Stimulated activated naive CD8-positive, alpha-beta T cell treated with anti-CD3 and anti-CD28 coated beads, Interleukin-15, Interleukin-2, amounts not matched to agents 100 ng/mL and 50 ng/mL, for 24 hours (primary cell): ENCODE data around the gene ZBED6.
"Not testable (repeated sequence)": the region's sequence is repeated elsewhere in the genome, so short reads cannot be mapped to it uniquely, and the experiment has no call there.

Experiments
- H3K27ac Mint-ChIP-seq: one replicate; pipeline ENCODE4 v1.8.0; 2021; ENCODE audit warnings: mild to moderate bottlenecking, mixed read lengths
- H3K27me3 Mint-ChIP-seq: one replicate; pipeline ENCODE4 v1.8.0; 2021; ENCODE audit warnings: mixed read lengths
- H3K36me3 Mint-ChIP-seq: one replicate; pipeline ENCODE4 v1.8.0; 2021; ENCODE audit warnings: low read depth, mixed read lengths
- H3K4me1 Mint-ChIP-seq: one replicate; pipeline ENCODE4 v1.8.0; 2021; ENCODE audit warnings: low read depth, mixed read lengths
- H3K4me3 Mint-ChIP-seq: one replicate; pipeline ENCODE4 v1.8.0; 2021; ENCODE audit warnings: mild to moderate bottlenecking, mixed read lengths
- H3K9me3 Mint-ChIP-seq: one replicate; pipeline ENCODE4 v1.8.0; 2021; ENCODE audit warnings: mixed read lengths

ZBED6 gene

DNA sequence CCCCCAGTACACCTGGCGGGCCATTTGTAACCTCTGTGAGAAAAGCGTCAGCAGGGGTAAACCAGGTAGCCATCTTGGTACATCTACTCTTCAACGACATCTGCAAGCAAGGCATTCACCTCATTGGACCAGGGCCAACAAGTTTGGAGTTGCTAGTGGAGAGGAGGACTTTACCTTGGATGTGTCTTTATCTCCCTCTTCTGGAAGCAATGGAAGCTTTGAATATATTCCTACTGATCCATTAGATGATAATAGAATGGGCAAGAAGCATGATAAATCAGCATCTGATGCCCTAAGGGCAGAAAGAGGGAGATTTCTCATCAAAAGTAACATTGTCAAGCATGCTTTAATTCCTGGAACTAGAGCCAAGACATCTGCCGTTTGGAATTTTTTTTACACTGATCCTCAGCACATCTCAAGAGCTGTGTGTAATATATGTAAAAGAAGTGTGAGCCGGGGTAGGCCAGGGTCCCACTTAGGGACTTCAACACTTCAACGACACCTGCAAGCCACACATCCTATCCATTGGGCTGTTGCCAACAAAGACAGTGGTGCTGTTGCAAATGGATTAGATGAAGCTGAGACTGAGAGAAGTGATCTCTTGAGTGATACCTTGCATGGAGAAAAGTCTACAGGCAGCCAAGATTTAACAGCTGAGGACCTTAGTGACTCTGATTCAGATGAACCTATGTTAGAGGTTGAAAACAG is 2.7 kb downstream of the ZBED6 start:
- H3K36me3 Mint-ChIP-seq = peaks cover 60% of the 10 kb centered on the region
- H3K4me3 Mint-ChIP-seq = peak overlapping the region; percentile 94
- no peaks in the 10 kb centered on the region for H3K27me3 Mint-ChIP-seq
- peaks cover 8% of the 10 kb centered on the region for H3K9me3 Mint-ChIP-seq
- peaks cover 68% of the 10 kb centered on the region for H3K4me1 Mint-ChIP-seq
- peak overlapping the region; percentile 61 for H3K27ac Mint-ChIP-seq

DNA sequence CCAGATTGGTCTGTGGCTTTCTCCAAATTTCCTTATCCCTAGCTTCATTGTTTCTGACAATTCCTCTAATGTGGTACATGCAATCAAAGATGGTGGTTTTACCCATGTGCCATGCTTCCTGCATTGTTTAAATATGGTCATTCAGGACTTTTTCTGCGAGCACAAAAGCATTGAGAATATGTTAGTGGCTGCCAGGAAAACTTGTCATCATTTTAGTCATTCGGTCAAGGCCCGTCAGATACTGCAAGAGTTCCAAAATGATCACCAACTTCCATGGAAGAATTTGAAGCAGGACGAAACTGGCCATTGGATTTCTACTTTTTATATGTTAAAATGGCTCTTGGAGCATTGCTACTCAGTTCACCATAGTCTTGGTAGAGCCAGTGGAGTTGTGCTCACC is 3.7 kb downstream of the ZBED6 start:
- H3K4me3 Mint-ChIP-seq = no peak overlapping the region
- peaks cover 75% of the 10 kb centered on the region for H3K4me1 Mint-ChIP-seq
- H3K27me3 Mint-ChIP-seq = no peaks in the 10 kb centered on the region
- peaks cover 8% of the 10 kb centered on the region for H3K9me3 Mint-ChIP-seq
- H3K36me3 Mint-ChIP-seq = peaks cover 70% of the 10 kb centered on the region
- no peak overlapping the region for H3K27ac Mint-ChIP-seq

DNA sequence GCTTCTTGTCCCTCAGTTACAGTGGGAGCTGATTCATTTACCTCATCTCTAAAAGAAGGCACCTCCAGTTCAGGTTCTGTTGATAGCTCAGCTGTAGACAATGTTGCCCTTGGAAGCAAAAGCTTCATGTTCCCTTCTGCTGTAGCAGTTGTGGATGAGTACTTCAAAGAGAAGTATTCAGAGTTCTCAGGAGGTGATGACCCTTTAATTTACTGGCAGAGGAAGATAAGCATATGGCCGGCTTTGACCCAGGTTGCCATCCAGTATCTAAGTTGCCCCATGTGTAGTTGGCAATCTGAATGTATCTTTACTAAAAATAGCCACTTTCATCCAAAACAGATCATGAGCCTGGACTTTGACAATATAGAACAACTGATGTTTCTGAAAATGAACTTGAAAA is 4.5 kb downstream of the ZBED6 start:
- Mint-ChIP-seq H3K27me3 (no peaks in the 10 kb centered on the region), H3K9me3 (peaks cover 8% of the 10 kb centered on the region), H3K27ac (peak overlapping the region; percentile 28), H3K4me1 (peaks cover 75% of the 10 kb centered on the region), H3K4me3 (no peak overlapping the region), H3K36me3 (peaks cover 76% of the 10 kb centered on the region)

DNA sequence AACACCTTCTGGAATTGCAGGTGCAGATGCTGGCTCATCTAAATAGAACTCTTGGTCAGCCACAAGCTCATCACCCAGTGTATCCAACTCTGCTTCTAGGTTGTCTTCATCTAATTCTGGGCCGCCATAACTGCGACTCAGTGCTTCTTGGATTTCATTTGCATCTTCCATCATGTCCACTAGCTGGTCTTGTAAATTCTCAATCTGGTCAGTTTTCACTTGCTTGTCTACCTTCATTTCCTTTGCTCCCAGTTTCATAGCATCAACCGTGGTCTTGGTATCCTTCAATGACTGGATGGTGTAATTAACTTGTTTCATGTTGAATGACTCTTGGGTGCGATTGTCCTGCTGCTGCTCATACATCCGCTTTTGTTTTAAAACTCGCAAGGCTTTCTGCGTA is 10.3 kb downstream of the ZBED6 start:
- peaks cover 42% of the 10 kb centered on the region for H3K4me1 Mint-ChIP-seq
- H3K27ac Mint-ChIP-seq = no peak overlapping the region
- H3K9me3 Mint-ChIP-seq = no peaks in the 10 kb centered on the region
- no peak overlapping the region for H3K4me3 Mint-ChIP-seq
- H3K27me3 Mint-ChIP-seq = no peaks in the 10 kb centered on the region
- peaks cover 69% of the 10 kb centered on the region for H3K36me3 Mint-ChIP-seq

DNA sequence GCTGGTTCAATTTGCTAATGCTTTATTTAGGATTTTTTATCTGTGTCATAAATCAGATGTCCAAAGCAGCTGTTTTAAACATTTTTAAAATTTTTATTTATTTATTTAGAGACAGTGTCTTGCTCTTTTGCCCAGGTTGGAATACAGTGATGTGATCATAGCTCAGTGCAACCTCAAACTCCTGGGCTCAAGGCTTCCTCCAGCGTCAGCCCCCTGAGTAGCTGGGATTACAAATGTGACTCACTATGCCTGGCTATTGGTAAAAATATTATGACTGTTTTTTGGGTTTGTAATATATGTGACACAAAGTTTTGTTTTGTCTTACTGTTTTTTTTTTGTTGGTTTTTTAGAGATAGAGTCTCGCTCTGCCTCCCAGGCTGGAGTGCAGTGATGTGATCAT is 11.8 kb downstream of the ZBED6 start:
- Mint-ChIP-seq H3K36me3 (peaks cover 70% of the 10 kb centered on the region), H3K27me3 (no peaks in the 10 kb centered on the region), H3K27ac (no peak overlapping the region), H3K9me3 (no peaks in the 10 kb centered on the region), H3K4me3 (no peak overlapping the region), H3K4me1 (peaks cover 37% of the 10 kb centered on the region)

DNA sequence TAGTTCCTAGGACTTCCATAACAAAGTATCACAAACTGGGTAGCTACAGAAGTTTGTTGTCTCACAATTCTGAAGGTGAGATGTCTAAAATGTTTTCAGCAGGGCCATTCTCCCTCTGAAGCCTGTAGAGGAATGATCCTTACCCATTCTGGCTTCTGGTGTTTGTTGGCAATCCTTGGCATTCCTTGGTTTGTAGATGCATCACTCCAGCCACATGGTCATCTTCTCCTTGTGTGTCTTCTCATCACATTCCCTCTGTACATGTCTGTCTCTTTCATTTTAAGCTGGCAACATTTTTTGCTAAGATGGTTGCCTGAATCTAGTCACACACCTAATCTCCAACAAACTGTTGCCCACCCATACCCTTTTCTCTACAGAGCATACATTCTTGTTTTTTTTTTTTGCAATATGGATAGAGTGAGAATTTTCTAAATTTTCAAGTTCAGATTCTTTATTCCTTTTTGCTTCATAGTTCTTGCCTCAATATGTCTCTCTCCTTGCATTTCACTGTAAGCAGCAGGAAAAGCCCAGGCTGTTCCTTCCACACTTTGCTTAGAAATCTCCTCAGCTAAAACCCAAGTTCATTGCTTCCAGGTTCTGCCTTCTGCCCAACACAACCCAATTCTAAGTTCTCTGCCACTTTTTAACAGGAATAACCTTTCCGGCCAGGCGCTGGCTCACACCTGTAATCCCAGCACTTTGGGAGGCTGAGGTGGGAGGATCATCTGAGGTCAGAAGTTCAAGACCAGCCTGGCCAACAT is 18.3 kb downstream of the ZBED6 start:
- Mint-ChIP-seq H3K27me3 (no peaks in the 10 kb centered on the region), H3K27ac (no peak overlapping the region), H3K4me1 (peaks cover 18% of the 10 kb centered on the region), H3K9me3 (no peaks in the 10 kb centered on the region), H3K36me3 (peaks cover 63% of the 10 kb centered on the region), H3K4me3 (no peak overlapping the region)

DNA sequence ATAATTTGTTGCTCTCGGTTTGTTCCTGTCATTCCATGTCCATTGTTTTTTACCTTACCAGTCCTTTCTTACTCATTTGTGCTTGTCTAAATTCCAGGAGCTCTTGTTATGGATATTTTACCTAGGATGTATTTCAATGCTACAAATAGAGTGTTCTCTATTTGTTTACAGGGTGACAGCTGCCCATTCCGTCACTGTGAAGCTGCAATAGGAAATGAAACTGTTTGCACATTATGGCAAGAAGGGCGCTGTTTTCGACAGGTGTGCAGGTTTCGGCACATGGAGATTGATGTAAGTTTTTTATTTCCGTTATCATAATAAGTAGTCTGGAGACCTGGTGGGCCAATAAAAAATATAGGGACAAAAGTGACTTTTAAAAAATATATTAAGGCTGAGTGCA is 23.0 kb downstream of the ZBED6 start:
- peaks cover 64% of the 10 kb centered on the region for H3K36me3 Mint-ChIP-seq
- peaks cover 9% of the 10 kb centered on the region for H3K4me1 Mint-ChIP-seq
- H3K9me3 Mint-ChIP-seq = no peaks in the 10 kb centered on the region
- no peaks in the 10 kb centered on the region for H3K27me3 Mint-ChIP-seq
- no peak overlapping the region for H3K4me3 Mint-ChIP-seq
- no peak overlapping the region for H3K27ac Mint-ChIP-seq

DNA sequence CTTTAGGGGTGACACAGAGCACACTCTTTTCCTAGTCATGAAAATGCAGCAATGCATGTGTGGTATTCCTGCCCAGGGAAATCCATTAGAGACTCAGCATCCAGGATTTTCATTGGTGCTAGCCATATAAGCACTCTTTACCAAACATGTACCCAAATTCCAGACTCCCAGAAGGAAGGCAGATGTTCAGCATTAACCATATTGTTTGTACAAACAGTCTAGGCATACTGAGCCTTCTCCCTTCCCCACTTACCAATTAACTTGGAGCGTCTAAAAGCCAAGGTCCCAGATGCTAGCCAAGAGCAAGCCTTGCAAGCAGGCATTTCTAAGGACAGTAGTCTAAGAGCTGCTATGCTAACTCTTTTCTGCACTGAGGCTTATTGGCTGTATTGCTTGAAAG is 27.9 kb downstream of the ZBED6 start:
- no peaks in the 10 kb centered on the region for H3K27me3 Mint-ChIP-seq
- H3K9me3 Mint-ChIP-seq = no peaks in the 10 kb centered on the region
- peaks cover 13% of the 10 kb centered on the region for H3K4me1 Mint-ChIP-seq
- H3K4me3 Mint-ChIP-seq = no peak overlapping the region
- H3K36me3 Mint-ChIP-seq = peaks cover 69% of the 10 kb centered on the region
- no peak overlapping the region for H3K27ac Mint-ChIP-seq

DNA sequence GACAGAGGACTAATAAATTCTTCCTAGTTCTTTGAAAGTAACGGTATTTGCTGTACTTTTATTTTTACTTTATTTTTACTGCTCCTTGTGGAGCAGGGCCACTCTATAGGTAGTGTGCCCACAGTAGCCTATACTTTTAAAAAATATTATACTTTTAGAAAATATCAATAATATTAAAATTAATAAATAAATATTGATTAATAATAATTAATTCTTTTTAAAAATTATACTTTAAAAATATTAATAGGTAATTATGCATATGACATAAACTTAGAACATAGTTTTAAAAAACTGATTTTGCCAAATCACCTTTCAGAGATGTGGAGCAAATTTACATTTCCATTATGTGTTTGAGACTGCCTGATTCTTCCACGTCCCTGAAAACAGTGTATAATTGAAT is 30.8 kb downstream of the ZBED6 start:
- H3K36me3 Mint-ChIP-seq = peaks cover 71% of the 10 kb centered on the region
- no peak overlapping the region for H3K27ac Mint-ChIP-seq
- H3K9me3 Mint-ChIP-seq = no peaks in the 10 kb centered on the region
- H3K4me3 Mint-ChIP-seq = no peak overlapping the region
- H3K4me1 Mint-ChIP-seq = peaks cover 11% of the 10 kb centered on the region
- H3K27me3 Mint-ChIP-seq = no peaks in the 10 kb centered on the region

DNA sequence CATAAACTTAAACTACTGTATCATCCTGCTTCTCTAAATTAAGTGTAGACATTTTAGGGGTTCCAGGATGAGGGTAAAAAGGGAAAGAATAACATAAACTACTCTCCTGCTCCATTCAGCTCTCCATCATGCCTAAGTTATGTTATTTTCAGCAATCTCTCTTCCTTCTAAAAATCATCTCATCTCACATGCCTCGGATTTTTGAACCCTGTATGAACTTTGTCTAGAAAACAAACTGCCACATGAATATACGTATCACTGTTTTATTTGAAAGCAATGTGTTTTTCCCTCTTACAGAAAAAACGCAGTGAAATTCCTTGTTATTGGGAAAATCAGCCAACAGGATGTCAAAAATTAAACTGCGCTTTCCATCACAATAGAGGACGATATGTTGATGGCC is 32.6 kb downstream of the ZBED6 start:
- Mint-ChIP-seq H3K4me3 (no peak overlapping the region), H3K36me3 (peaks cover 62% of the 10 kb centered on the region)

DNA sequence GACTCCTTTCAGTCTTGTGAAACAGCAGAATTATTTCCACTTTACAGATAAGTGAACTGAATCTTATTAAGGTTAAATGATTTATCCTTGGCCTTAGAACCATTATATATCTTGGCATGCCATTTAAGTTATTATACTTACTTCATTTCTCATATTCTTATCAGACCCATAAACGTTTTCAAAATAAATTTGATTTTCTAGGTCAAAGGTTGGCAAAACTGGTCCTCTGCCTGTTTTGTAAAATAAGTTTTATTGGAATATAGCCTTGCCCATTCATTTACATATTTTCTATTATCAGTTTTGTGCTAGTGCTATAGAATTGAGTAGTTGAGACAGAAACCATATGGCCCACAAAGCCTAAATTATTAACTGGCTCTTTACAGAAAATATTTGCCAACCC is 33.1 kb downstream of the ZBED6 start:
- Mint-ChIP-seq H3K27me3 (no peaks in the 10 kb centered on the region), H3K27ac (no peak overlapping the region), H3K4me3 (no peak overlapping the region), H3K4me1 (peaks cover 10% of the 10 kb centered on the region), H3K36me3 (peaks cover 60% of the 10 kb centered on the region), H3K9me3 (no peaks in the 10 kb centered on the region)

More for the DNA sequence above, 32.6 kb downstream of the ZBED6 start:
- peaks cover 11% of the 10 kb centered on the region for H3K4me1 Mint-ChIP-seq
- H3K9me3 Mint-ChIP-seq = no peaks in the 10 kb centered on the region
- no peak overlapping the region for H3K27ac Mint-ChIP-seq
- H3K27me3 Mint-ChIP-seq = no peaks in the 10 kb centered on the region

DNA sequence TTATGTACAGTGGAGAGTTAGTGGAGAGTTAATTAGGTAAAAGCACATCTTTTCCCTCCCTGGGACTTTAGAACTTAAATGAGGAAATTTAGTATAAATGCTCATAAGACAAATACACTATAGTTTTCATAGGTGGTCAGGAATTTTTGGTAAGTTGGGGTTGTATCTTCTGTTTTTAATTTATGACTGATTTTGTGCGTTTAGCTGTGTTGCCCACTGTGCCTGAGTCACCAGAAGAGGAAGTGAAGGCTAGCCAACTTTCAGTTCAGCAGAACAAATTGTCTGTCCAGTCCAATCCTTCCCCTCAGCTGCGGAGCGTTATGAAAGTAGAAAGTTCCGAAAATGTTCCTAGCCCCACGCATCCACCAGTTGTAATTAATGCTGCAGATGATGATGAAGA is 33.8 kb downstream of the ZBED6 start:
- not testable (repeated sequence) for H3K4me1 Mint-ChIP-seq, H3K4me3 Mint-ChIP-seq, H3K9me3 Mint-ChIP-seq, H3K27me3 Mint-ChIP-seq
- Mint-ChIP-seq H3K36me3 (peaks cover 61% of the 10 kb centered on the region), H3K27ac (peak overlapping the region; percentile 61)

DNA sequence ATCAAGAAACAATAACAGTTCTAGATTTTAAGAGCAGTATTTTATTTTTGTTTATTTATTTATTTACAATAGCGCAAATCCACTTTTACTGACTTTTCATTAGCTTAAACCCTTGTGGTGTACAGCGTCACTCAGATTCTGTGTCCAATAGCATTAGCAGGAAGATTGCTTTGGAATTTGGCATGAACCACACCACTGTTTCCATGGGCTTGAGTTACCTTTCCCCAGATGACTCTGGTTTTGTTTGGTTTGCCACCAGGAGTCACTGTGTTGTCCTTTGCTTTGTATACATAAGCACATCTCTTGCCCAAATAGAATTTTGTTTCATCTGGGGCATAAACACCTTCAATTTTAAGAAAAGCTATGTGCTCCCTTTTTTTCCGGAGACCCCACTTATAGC is 40.1 kb downstream of the ZBED6 start:
- Mint-ChIP-seq H3K27ac (no peak overlapping the region), H3K9me3 (no peaks in the 10 kb centered on the region), H3K36me3 (peaks cover 62% of the 10 kb centered on the region), H3K27me3 (no peaks in the 10 kb centered on the region), H3K4me1 (no peaks in the 10 kb centered on the region), H3K4me3 (no peak overlapping the region)

DNA sequence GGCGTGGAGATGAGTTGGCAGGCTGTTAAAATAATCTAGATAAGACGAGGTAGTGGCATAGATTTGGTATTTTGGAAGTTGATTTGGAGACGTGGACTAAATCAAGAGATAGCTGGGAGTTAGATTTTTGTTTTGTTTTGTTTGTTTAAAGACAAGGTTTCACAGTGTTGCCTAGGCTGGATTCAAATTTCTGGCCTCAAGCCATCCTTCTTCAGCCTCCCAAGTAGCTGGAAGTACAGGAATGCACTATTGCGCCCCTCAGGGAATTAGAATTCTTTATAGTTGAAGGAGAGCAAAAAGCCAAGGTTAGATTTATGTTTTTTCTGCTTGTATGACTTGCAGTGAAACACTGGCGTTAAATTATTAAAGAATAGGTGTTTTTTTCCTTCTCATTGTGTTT is 43.7 kb downstream of the ZBED6 start:
- Mint-ChIP-seq H3K36me3 (peaks cover 70% of the 10 kb centered on the region), H3K27ac (no peak overlapping the region), H3K9me3 (no peaks in the 10 kb centered on the region), H3K4me3 (no peak overlapping the region), H3K4me1 (no peaks in the 10 kb centered on the region), H3K27me3 (no peaks in the 10 kb centered on the region)

DNA sequence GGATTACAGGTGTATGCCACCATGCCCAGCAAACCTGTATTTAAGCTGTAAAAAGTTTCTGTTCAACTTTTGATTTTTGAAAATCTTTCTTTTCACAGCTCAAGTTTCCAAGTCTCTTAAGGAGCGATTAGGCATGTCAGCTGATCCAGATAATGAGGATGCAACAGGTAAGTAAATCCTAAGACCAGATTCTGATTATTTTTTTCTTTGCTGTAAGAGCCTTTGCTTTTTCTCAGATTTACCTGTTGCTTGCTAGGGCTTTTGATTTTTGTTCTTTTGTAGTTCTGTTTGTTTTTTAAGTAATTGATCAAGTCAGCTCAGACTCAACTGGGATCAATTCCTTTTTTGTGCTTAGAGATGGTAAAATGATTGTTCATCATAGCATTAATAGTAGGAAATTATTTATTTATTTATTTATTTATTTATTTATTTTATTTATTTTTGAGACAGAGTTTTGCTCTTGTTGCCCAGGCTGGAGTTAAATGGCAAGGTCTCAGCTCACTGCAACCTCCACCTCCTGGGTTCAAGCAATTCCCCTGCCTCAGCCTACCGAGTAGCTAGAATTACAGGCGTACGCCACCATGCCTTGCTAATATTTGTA is 44.9 kb downstream of the ZBED6 start:
- Mint-ChIP-seq H3K36me3 (peaks cover 71% of the 10 kb centered on the region), H3K27ac (no peak overlapping the region), H3K27me3 (no peaks in the 10 kb centered on the region), H3K4me1 (no peaks in the 10 kb centered on the region), H3K4me3 (no peak overlapping the region), H3K9me3 (no peaks in the 10 kb centered on the region)
